K562 (cell line): Measurements from ENCODE around the gene HFE. TPM values are rescaled to one million over a fixed set of nuclear protein-coding genes. Genes with fewer than 3 reads are reported as not detected.

Source experiments
- CREBBP ChIP-seq: IDR thresholded peaks from one replicate; pipeline ENCODE4 v1.6.1; 2012; ENCODE audit warnings: low read depth, mild to moderate bottlenecking, control low read depth, inconsistent platforms, low read length
- DEAF1 ChIP-seq: fragments of 450-650 bp; formaldehyde crosslinking; IDR thresholded peaks from 2 replicates; pipeline ENCODE4 v1.4.0; 2020; ENCODE audit warnings: mild to moderate bottlenecking, moderate library complexity
- E2F3 ChIP-seq: fragments of 250-450 bp; sonication (Bioruptor Pico); IDR thresholded peaks from 2 replicates; pipeline ENCODE4 v1.4.0; 2020; ENCODE audit warnings: mild to moderate bottlenecking
- EHMT2 ChIP-seq: fragments of 450-650 bp; IDR thresholded peaks from 2 replicates; pipeline ENCODE4 v1.6.1; 2018; ENCODE audit warnings: antibody characterized with exemption
- GABPB1 ChIP-seq: sonication (generic); formaldehyde crosslinking; IDR thresholded peaks from 2 replicates; pipeline ENCODE4 v1.8.0; 2022; ENCODE audit warnings: mild to moderate bottlenecking, missing genetic modification reagents
- GATA2 ChIP-seq: sonication (generic); formaldehyde crosslinking; IDR thresholded peaks from 2 replicates; pipeline ENCODE4 v1.4.0; 2020; ENCODE audit warnings: mild to moderate bottlenecking, missing genetic modification reagents
- HDGF ChIP-seq: fragments of 450-650 bp; IDR thresholded peaks from 2 replicates; pipeline ENCODE4 v1.6.1; 2016
- HSF4 ChIP-seq: fragments of 250-450 bp; sonication (Bioruptor Pico); IDR thresholded peaks from 2 replicates; pipeline ENCODE4 v2.1.2; 2022; ENCODE audit warnings: mild to moderate bottlenecking, moderate library complexity, borderline replicate concordance
- IFI16 ChIP-seq: fragments of 250-450 bp; sonication (Bioruptor Pico); IDR thresholded peaks from 2 replicates; pipeline ENCODE4 v2.1.2; 2022; ENCODE audit warnings: mild to moderate bottlenecking, inconsistent platforms
- KLF6 ChIP-seq: fragments of 250-450 bp; sonication (Bioruptor Pico); IDR thresholded peaks from 2 replicates; pipeline ENCODE4 v1.4.0; 2020; ENCODE audit warnings: mild to moderate bottlenecking, moderate library complexity, borderline replicate concordance
- MBD1 ChIP-seq: fragments of 250-450 bp; sonication (Bioruptor Pico); IDR thresholded peaks from 2 replicates; pipeline ENCODE4 v1.8.0; 2022; ENCODE audit warnings: inconsistent platforms
- MCM2 ChIP-seq: fragments of 450-650 bp; IDR thresholded peaks from 2 replicates; pipeline ENCODE4 v1.6.1; 2017; ENCODE audit warnings: low read depth, mild to moderate bottlenecking
- POLR2A ChIP-seq: fragments of 450-650 bp; conservative IDR thresholded peaks from 2 replicates; pipeline ENCODE4 v1.6.1; 2016
- POLR2G ChIP-seq: fragments of 200-400 bp; formaldehyde crosslinking; IDR thresholded peaks from 2 replicates; pipeline ENCODE4 v1.6.1; 2017; ENCODE audit warnings: low read depth, mild to moderate bottlenecking, antibody characterized with exemption, low read length, moderate library complexity
- SMAD2 ChIP-seq: fragments of 150-350 bp; IDR thresholded peaks from 2 replicates; pipeline ENCODE4 v1.6.1; 2014; ENCODE audit warnings: low read depth, mild to moderate bottlenecking, low read length
- SMARCA4 ChIP-seq: fragments of 450-650 bp; IDR thresholded peaks from 2 replicates; pipeline ENCODE4 v1.6.1; 2016
- TAL1 ChIP-seq: fragments of 450-650 bp; IDR thresholded peaks from 2 replicates; pipeline ENCODE4 v1.6.1; 2016; ENCODE audit warnings: mild to moderate bottlenecking
- THRAP3 ChIP-seq: fragments of 450-650 bp; IDR thresholded peaks from 2 replicates; pipeline ENCODE4 v1.6.1; 2016; ENCODE audit warnings: mild to moderate bottlenecking, inconsistent platforms, borderline replicate concordance
- ZNF140 ChIP-seq: fragments of 250-450 bp; sonication (Bioruptor Pico); IDR thresholded peaks from 2 replicates; pipeline ENCODE4 v1.8.0; 2021; ENCODE audit warnings: moderate library complexity, mild to moderate bottlenecking, inconsistent platforms
- ZNF232 ChIP-seq: sonication (generic); formaldehyde crosslinking; IDR thresholded peaks from 2 replicates; pipeline ENCODE4 v1.8.0; 2022; ENCODE audit warnings: mild to moderate bottlenecking, missing genetic modification reagents
- ZNF583 ChIP-seq: fragments of 250-450 bp; sonication (Bioruptor Pico); IDR thresholded peaks from 2 replicates; pipeline ENCODE4 v1.4.0; 2020
- polyA plus RNA-seq, 8 experiments: library from polyadenylated mRNA; depleted of rRNA in 4 of 8; stranded (reverse) in 5 of 8; unstranded in 3 of 8; fragments of >200 nt; fragmentation: Nextera tagmentation in 2 of 8; fragmentation: Illumina TruSeq in 1 of 8; extraction: Ambion mirVana in 2 of 8; extraction: Trizol in 1 of 8; gene quantifications; 2 replicates each; pipeline versions ENCODE4 v1.2.1 to v1.2.3, GENCODE V29; 2011 to 2014; ENCODE audit warnings: inconsistent platforms in 1 of 8, missing spikeins in 1 of 8
- total RNA-seq, 7 experiments: library from RNA; depleted of rRNA in 6 of 7; stranded (reverse); fragments of >200 nt in 6 of 7; fragmentation: Illumina TruSeq in 2 of 7; extraction: Trizol in 2 of 7; gene quantifications; 2 replicates each; pipeline versions ENCODE4 v1.2.1 to v1.2.3, GENCODE V29; 2011 to 2021; ENCODE audit warnings: low replicate concordance in 1 of 7
- TF ChIP-seq, protein P1 (sequence below): sonication (generic); formaldehyde crosslinking; IDR thresholded peaks from 2 replicates; pipeline ENCODE4 v1.8.1; 2022; ENCODE audit warnings: missing genetic modification reagents
- TF ChIP-seq, protein P2 (sequence below): fragments of 250-450 bp; sonication (Bioruptor Pico); IDR thresholded peaks from 2 replicates; pipeline ENCODE4 v1.9.0; 2021; ENCODE audit warnings: mild to moderate bottlenecking
- TF ChIP-seq, protein P3 (sequence below): fragments of 450-650 bp; formaldehyde crosslinking; IDR thresholded peaks from 2 replicates; pipeline ENCODE4 v1.4.0; 2022; ENCODE audit warnings: missing genetic modification characterization

HFE gene
- total and polyA plus RNA-seq, 9 of the 15 experiments (the other 6 are each of a cell fraction or from before 2014, with no cell fraction given): 0.14 to 1.2 (median 0.76) TPM

GRCh38 chr6:26128013-26128771 lies 41.0 kb downstream of the HFE start (continued):
- no peak for TF ChIP-seq MCM2
- TF ChIP-seq POLR2A: peak; percentile 60
- TF ChIP-seq, protein P1, sequence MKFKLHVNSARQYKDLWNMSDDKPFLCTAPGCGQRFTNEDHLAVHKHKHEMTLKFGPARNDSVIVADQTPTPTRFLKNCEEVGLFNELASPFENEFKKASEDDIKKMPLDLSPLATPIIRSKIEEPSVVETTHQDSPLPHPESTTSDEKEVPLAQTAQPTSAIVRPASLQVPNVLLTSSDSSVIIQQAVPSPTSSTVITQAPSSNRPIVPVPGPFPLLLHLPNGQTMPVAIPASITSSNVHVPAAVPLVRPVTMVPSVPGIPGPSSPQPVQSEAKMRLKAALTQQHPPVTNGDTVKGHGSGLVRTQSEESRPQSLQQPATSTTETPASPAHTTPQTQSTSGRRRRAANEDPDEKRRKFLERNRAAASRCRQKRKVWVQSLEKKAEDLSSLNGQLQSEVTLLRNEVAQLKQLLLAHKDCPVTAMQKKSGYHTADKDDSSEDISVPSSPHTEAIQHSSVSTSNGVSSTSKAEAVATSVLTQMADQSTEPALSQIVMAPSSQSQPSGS (CRISPR knock-in tag): no peak
- TF ChIP-seq THRAP3: no peak
- no peak for TF ChIP-seq HDGF
- TF ChIP-seq TAL1: no peak
- TF ChIP-seq, protein P2, sequence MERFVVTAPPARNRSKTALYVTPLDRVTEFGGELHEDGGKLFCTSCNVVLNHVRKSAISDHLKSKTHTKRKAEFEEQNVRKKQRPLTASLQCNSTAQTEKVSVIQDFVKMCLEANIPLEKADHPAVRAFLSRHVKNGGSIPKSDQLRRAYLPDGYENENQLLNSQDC: peak; percentile 58
- TF ChIP-seq E2F3 (CRISPR knock-in tag): no peak
- TF ChIP-seq HSF4 (CRISPR knock-in tag): no peak
- no peak for TF ChIP-seq SMAD2
- no peak for TF ChIP-seq DEAF1 (CRISPR knock-in tag)
- no peak for TF ChIP-seq CREBBP
- TF ChIP-seq ZNF583 (CRISPR knock-in tag): no peak
- TF ChIP-seq SMARCA4: no peak
- TF ChIP-seq EHMT2: no peak
- TF ChIP-seq ZNF140 (CRISPR knock-in tag): no peak
- TF ChIP-seq ZNF232: no peak
- no peak for TF ChIP-seq GABPB1 (CRISPR knock-in tag)
- TF ChIP-seq KLF6 (CRISPR knock-in tag): no peak
- no peak for TF ChIP-seq GATA2 (CRISPR knock-in tag)
- peak; percentile 46; the same call in 1 of the 2 replicates for TF ChIP-seq POLR2G
- TF ChIP-seq, protein P3, sequence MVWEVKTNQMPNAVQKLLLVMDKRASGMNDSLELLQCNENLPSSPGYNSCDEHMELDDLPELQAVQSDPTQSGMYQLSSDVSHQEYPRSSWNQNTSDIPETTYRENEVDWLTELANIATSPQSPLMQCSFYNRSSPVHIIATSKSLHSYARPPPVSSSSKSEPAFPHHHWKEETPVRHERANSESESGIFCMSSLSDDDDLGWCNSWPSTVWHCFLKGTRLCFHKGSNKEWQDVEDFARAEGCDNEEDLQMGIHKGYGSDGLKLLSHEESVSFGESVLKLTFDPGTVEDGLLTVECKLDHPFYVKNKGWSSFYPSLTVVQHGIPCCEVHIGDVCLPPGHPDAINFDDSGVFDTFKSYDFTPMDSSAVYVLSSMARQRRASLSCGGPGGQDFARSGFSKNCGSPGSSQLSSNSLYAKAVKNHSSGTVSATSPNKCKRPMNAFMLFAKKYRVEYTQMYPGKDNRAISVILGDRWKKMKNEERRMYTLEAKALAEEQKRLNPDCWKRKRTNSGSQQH (CRISPR knock-in tag): 0 out of 2 replicates have a peak, but pooled peaks have one; percentile 36
- no peak for TF ChIP-seq IFI16
- no peak for TF ChIP-seq MBD1 (CRISPR knock-in tag)
